ENCODE data around the gene RASEF. TPM values are rescaled to one million over a fixed set of nuclear protein-coding genes. Genes with fewer than 3 reads are reported as not detected.

RASEF gene
- total and polyA plus RNA-seq, 2 donors (not counting 3 experiments of a cell fraction or from before 2014, with no cell fraction given): 0.11 TPM; not detected in 1

- H3K9me3 ChIP-seq (replicated peaks; ENCODE audit: control insufficient read depth, insufficient read depth, low read length): no peaks in the 10 kb centered on the region
- POLR2A ChIA-PET: no interaction called here
- CTCF ChIA-PET: no interaction called here
- H3K79me2 ChIP-seq (ENCODE audit: control insufficient read depth, insufficient read depth, low read length): no peaks in the 10 kb centered on the region
- TF ChIP-seq MAX (IDR thresholded peaks at IDR 0.05; ENCODE audit: insufficient read depth, insufficient read length) (no peak), GATA2 (IDR thresholded peaks at IDR 0.05; ENCODE audit: insufficient read depth, insufficient read length, low read depth, low read length) (no peak), FOS (IDR thresholded peaks at IDR 0.05; ENCODE audit: borderline replicate concordance, insufficient read depth, low read length) (no peak), POLR2A (IDR thresholded peaks at IDR 0.05; ENCODE audit: low read depth, low read length) (no peak), POLR2AphosphoS5 (IDR thresholded peaks at IDR 0.05; ENCODE audit: insufficient read depth, low read depth, low read length) (no peak), JUN (IDR thresholded peaks at IDR 0.05; ENCODE audit: borderline replicate concordance, insufficient read depth, insufficient read length, low read depth) (no peak), MYC (IDR thresholded peaks at IDR 0.05; ENCODE audit: low read depth, low read length) (no peak), EZH2 (IDR thresholded peaks at IDR 0.05; ENCODE audit: borderline replicate concordance, low read depth, low read length, severe bottlenecking) (no peak), CTCF (IDR thresholded peaks at IDR 0.05; ENCODE audit: extremely low read depth in 1 of 2, insufficient read depth in 1 of 2, low read depth in 1 of 2, low read length in 2 of 2) (no peak)
- H3K27me3 ChIP-seq (ENCODE audit: control insufficient read depth in 2 of 2, insufficient read depth in 2 of 2, low read length in 2 of 2): no peaks in the 10 kb centered on the region
- no peak overlapping the region for H3K27ac ChIP-seq (ENCODE audit: insufficient read depth, low read depth, low read length)
- no peak for DNase-seq (ENCODE audit: low read depth, low spot score)
- no peaks in the 10 kb centered on the region for H3K9me1 ChIP-seq (replicated peaks; ENCODE audit: control insufficient read depth, extremely low read depth, insufficient read depth, low read length)
- no peak overlapping the region for H3K9ac ChIP-seq (replicated peaks; ENCODE audit: extremely low read depth, insufficient read depth, low read length)
- H3K36me3 ChIP-seq (ENCODE audit: control insufficient read depth in 2 of 2, extremely low read depth in 1 of 2, insufficient read depth in 2 of 2, low read length in 2 of 2): no peaks in the 10 kb centered on the region
- dilution Hi-C loops (cut with MboI; ENCODE audit: extremely low pct_ligation_motif_present, low sequenced_read_pairs) (no loop called here), intact Hi-C loops (cut with micrococcal nuclease) (no loop called here)
- no peak overlapping the region for H2AFZ ChIP-seq (ENCODE audit: low read depth, low read length)
- no peaks in the 10 kb centered on the region for H4K20me1 ChIP-seq (replicated peaks; ENCODE audit: control insufficient read depth, extremely low read depth, insufficient read depth, low read length)
- BruUV-seq (replicated peaks): no TSS peak
- H3K4me1 ChIP-seq (ENCODE audit: control insufficient read depth, extremely low read depth, insufficient read depth, low read length): no peaks in the 10 kb centered on the region
- no peak overlapping the region for H3K4me2 ChIP-seq (ENCODE audit: insufficient read depth, low read length)
- H3K4me3 ChIP-seq (replicated peaks in 1 of 3; ENCODE audit: insufficient read depth in 1 of 3, low read depth in 1 of 3, low read length in 3 of 3): no peak overlapping the region
- no peak for FAIRE-seq
These were observed 66.0 kb downstream of the RASEF start for GRCh38 chr9:82996941-82997340.
